GM19467 (cell line): Measurements from ENCODE around the gene OMA1.
A peak's percentile ranks its signal among the peaks of the same experiment; 100 is the strongest.
"Not testable (repeated sequence)": the region's sequence is repeated elsewhere in the genome, so short reads cannot be mapped to it uniquely, and the experiment has no call there.

ENCODE experiments used
- ATAC-seq: cut with Tn5 transposase; IDR thresholded peaks from one replicate; pipeline ENCODE4 v1.9.1; 2021; ENCODE audit warnings: mild to moderate bottlenecking, moderate library complexity; ENCODE audit not compliant: unreplicated experiment

Gene OMA1

DNA sequence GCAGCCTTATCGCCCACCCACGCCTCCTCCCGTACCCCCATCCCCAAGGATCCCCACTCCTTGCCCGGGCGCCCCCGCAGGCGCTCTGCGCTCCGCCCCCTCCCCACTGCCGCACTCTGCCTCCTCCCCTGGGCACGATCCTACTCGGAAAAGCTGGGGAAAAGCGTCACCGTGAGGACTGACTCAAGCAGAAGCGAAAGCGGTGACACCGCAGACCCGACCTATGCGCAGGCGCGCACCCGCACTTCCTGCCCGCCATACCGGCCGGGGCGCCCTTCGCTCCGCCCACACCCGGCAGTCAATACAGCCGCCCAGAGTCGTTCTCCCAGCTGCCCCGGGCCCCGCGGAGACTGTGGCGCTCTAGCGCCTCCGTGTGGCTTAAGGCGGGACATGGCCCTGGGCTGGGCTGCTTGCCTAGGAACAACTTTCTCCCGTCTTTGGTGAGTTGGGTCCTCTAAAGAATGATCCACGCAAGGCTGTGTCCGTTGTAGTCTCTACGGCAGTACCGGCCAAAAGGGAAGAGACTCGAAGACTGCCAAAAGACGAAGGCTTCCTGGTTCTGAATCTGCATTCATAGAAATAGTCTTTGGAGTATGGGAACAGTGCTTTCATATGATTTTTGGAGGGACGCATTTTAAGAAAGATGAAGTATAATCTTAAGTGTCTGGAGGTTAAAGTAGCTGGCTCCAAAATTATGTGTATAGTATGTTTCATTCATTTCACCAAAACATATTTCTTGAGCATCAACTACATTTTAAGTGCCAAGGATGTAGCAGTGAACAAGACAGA is at the start of gene OMA1:
TSS of gene OMA1 (minus strand) at position 207 of the 789 bp plus-strand sequence. CDS start 7,432 bp downstream, outside the sequence.
- peak; percentile 97 for ATAC-seq

GRCh38 chr1:58594546-58594945 is 48.0 kb upstream of the OMA1 start:
- ATAC-seq = no peak

DNA sequence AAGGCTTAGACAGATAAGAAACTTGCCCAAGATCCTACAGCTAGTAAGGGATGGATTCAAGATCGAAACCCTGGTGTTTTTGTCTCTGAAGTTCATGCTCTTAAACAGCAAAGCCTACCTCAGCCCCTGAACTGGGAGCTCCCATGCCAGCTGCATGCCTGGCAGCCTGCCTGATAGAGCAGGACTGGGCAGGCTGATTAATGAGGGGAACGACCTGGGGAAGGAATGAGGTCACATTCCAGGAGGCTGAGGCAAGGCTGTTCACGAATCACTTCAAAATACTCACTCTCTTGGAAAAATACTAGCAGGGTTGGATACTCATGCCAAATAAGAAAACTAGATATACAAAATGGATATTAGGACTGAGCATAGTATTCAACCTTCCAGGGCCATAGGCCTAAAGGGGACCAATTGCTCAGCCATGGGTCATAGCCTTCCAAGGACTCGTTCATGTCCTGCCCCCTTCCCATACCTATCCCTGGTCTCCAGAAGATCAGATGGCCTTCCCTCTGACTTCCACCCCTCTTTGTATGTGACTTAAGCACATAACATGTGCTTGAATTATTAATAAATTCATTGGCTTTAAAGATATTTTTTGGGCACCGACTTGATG is 46.1 kb upstream of the OMA1 start:
- ATAC-seq = no peak

- no peak for ATAC-seq
Measured at GRCh38 chr1:58591806-58592205, 45.3 kb upstream of the OMA1 start.

DNA sequence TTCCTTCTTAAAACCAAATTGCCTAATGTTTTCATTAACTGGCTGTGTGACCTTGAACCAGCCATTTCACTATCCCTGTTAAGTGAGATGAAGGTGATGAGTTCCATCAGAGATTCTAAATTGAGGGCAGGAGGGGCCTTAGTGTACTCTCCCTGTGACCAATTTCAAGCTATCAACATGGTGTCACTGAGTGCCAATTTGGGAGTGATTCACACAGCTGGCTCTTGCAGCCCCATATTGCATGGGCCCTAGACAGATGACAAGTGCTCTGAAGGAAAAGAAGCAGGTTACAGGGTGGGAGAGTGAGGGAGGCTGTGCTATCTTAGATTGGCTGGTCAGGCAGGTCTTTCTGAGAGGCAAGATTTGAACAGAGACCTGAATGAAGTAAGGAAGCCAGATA is 43.5 kb upstream of the OMA1 start:
- no peak for ATAC-seq

- no peak for ATAC-seq
Measured at GRCh38 chr1:58588396-58588795, 41.9 kb upstream of the OMA1 start.

- ATAC-seq = no peak
Measured at GRCh38 chr1:58587667-58588066, 41.1 kb upstream of the OMA1 start.

DNA sequence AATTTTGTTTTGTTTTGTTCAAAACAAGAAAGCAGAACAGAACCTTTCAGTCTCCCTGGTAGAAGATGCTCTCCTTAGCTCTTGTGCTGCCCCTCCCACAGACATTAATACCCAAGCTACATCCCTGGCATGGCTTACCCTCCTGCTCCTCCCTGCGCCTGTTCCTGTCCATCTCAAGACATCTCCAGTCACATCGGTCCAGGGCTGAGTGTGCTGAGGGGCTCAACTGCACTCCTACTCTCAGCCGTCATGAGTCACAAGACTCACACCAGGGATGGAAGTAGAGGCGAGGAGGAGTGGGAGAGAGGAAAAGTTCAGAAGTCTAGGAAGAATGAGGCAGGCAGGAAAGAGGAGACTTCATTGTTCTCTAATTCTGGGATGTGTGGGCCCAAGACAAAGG is 39.7 kb upstream of the OMA1 start:
- no peak for ATAC-seq

DNA sequence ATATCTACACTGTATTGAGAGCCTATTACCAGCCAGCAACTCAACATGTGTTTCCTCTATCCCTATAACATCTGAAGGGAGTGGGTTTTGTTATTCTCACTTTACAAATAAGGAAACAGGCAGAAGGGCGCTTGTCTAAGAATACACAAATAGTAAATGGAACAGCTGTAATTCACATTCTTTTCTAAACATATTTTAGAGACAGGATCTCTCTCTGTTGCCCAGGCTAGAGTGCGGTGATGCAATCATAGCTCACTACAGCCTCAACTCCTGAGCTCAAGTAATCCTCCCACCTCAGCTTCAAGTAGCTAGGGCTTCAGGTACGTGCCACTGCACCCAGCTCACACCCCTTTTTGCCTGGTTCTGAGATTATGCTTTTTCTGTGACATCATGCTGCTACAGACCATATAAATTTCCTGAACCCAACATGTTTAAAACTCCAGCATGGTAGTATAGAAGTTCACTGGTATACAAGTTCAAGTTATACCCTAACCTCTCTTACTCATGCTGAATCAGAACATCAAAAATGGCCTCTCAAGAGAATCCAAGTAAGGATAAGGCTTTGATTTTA is 39.1 kb upstream of the OMA1 start:
- no peak for ATAC-seq

DNA sequence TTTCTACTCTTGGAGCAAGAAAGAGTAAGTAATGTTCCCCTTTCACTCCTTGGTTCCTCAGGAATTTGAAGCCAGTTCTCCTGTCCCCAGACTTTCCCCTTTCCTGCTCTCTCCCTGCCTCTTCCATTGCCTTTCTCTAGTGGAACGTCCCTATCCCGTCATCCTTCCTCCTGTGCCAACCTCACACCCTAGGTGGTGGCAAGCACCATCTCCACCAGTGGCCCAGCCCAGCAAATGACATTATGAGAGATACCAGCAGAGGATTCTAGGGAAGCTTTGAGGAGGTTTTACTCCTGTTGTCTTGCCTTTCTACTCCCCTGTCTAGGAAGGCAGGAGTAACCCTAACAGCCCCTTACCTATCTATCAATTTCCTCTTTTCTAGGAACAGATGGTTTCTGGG is 38.6 kb upstream of the OMA1 start:
- ATAC-seq = no peak

DNA sequence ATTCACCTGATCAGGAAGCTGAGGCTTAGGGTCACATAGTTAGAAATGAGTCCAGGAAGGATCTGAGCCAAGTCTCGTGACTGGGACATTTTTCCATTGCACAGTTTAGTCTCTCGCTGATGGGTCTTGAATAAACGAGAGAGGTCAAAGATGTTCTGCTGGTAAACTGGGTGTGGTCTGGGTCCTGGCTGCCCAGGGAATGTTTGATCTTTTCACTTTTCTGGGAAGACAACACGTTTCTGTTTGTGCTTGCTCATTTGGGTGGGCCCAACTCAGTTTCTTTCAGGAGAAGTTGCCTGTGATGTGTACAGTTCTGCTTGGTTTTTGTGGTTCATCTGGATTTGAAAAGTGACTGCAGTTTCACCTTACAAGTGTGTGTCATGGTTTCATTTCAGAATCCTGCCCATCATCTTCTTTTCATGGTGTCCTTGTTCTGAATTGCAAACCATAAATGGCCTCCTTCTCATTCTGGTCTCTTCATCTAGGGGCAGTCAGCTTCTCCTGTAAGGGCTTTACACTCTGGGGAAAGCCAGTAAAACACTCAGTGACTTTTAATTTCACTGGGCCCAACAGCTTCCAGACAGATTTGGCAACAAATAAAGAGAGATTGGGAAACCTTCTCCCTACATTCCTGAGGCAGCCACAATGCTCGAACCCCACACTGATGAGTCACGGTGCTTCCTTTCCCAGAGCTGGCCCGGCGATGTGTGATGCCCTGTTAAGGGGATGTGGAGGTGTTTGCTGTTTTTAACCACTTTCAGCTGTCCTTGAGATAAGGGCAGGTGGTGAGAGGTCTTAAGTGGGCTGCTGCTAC is 37.8 kb upstream of the OMA1 start:
- ATAC-seq = no peak

DNA sequence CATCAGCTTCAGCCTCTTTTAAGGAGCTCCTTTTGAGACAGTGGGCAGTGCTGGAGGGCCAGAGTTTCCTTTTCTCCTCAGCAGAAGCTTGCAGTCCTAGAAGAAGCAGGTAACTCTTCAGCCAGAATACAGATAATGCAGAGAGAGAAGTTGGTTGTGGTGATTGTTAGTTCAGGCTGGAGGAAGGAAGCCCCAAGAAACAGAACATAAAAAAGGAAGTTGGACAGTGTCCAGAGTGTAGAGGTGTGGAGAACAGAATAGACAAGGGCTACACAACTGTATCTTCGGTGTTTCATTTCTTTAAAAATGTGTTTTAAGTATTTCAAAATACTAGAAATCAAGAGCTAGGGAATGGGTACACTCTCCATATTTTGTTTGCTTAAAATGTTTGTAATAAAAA is 37.0 kb upstream of the OMA1 start:
- no peak for ATAC-seq

DNA sequence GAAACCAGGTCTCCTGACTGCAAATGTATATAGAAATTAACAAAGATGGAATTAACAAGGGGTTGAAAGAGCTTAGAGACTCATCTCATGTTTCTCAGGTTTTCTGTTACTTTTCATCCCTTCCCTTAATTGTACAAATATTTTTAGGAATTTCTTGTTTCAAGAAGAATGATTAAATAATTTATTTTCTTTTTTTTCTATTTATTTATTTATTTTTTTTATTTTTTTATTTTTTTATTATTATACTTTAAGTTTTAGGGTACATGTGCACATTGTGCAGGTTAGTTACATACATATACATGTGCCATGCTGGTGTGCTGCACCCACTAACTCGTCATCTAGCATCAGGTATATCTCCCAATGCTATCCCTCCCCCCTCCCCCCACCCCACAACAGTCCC is 35.6 kb upstream of the OMA1 start:
- ATAC-seq = not testable (repeated sequence)

GRCh38 chr1:58581641-58582040 is 35.1 kb upstream of the OMA1 start:
- no peak for ATAC-seq

GRCh38 chr1:58580186-58580585 is 33.7 kb upstream of the OMA1 start:
- no peak for ATAC-seq

GRCh38 chr1:58577654-58578030 is 31.1 kb upstream of the OMA1 start:
- ATAC-seq = no peak

DNA sequence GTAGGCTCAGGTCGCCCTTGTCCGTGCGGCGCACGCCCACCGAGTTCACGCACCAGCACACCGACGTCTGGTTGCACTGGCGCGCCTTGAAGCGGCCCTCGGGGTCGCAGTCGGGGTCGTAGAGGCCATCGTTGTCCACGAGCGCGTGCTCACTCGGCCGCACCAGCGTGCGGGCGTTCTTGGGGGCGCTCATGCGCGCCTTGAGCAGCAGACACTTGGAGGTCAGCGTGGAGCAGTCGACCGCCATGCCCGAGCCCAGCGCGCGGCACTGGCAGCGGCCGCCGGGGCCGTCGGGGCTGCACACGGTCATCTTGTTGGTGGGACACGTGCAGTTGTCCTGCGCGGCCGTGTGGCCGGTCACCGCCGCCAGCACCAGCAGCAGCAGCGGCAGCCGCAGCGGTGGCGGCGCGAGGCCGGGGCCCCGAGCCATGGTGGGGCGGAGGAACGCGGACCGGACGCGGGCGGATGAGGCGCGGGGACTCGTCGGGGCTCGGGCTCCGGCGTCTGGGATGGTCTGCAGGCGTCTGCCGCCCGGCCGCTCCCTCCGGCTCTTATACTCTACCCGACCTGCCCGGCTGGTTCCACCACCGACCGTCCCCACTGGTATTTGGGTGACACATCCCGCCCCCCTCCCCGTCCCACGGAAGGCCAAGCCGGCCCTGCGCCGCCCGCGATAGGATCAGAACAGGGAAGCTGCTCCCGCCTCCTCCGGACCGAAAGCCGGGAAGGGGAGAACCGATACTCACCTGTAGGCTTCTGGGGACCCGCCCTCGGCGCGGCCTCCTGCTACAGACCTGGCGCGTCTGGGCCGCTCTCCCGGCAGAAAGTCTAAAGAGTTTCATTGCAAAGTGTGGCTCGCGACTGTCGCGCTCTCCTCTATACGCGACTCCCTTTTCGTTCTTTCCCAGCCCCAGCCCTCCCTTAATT is 30.5 kb upstream of the OMA1 start, which contains the start of gene TACSTD2:
TSS of gene TACSTD2 (minus strand) at position 526 of the 927 bp plus-strand sequence. CDS start at position 430, 96 bp downstream.
- no peak for ATAC-seq

DNA sequence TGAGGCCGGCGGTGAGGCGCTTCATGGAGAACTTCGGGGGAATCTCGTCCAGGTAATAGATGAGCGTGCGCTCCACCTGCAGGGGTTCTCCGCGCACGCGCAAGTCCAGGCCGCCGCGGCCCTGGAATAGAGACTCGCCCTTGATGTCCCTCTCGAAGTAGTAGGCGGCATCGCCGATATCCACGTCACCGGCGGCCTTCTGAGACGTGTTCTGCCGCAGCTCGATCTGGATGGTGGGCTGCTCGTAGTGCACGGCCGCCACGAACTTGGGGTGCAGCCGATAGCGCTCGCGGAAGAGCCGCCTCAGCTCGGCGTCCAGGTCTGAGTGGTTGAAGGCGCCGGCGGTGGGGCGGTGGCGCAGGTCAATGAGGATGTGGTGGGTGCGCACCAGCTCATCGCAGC is 29.8 kb upstream of the OMA1 start:
- ATAC-seq = no peak

DNA sequence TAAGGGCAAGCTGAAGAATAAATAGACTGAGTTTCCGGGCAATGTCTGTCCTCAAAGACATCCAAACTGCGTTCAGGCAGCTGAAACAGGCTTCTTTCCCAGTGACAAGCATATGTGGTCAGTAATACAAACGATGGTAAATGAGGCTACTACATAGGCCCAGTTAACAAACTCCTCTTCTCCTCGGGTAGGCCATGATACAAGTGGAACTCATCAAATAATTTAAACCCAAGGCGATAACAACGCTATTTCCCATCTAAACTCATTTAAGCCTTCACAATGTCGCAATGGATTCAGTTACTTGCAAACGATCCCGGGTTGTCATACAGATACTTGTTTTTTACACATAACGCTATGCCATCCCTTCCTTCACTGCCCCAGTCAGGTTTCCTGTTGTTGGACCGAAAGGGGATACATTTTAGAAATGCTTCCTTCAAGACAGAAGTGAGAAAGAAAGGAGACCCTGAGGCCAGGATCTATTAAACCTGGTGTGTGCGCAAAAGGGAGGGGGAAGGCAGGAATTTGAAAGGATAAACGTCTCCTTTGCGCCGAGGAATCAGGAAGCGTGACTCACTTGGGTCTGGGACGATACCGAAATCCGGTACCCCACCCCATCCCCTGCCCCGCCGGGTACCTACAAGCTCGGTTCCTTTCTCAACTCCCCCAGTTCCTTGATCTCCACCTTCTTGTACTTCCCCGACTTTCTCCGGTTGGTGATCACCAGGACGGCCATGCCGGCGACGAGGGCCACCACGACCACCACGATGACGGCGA is 29.2 kb upstream of the OMA1 start:
- ATAC-seq = no peak
